HL-60 (cell line): ENCODE data around the gene ARG2.

Source experiments
- DNase-seq, 2 experiments: peaks; one replicate each; pipeline ENCODE4 v3.0.0-alpha.2; 2010 to 2020; ENCODE audit warnings: low read depth in 1 of 2, low spot score in 1 of 2
- H3K27ac ChIP-seq: fragments of 250-450 bp; sonication (Bioruptor Pico); replicated peaks from 2 replicates; pipeline ENCODE4 v1.5.1; 2020; ENCODE audit warnings: mild to moderate bottlenecking, moderate library complexity
- H3K27me3 ChIP-seq: fragments of 250-450 bp; sonication (Bioruptor Pico); 2 replicates; pipeline ENCODE4 v1.5.1; 2021; ENCODE audit warnings: mild to moderate bottlenecking, moderate library complexity; ENCODE audit not compliant: insufficient read depth, poor library complexity, severe bottlenecking
- H3K4me3 ChIP-seq: replicated peaks from 2 replicates; pipeline ENCODE4 v1.5.1; 2011; ENCODE audit warnings: mild to moderate bottlenecking, control low read depth, low read length; ENCODE audit not compliant: insufficient read depth
- GABPA ChIP-seq: IDR thresholded peaks from 2 replicates; pipeline ENCODE4 v1.6.1; 2012; ENCODE audit warnings: low read depth
- POLR2AphosphoS5 ChIP-seq: IDR thresholded peaks from 2 replicates; pipeline ENCODE4 v1.6.1; 2012; ENCODE audit warnings: low read depth
- SPI1 ChIP-seq: IDR thresholded peaks from 2 replicates; pipeline ENCODE4 v1.6.1; 2012; ENCODE audit warnings: low read depth, mild to moderate bottlenecking, borderline replicate concordance
- TF ChIP-seq, protein P1 (sequence below): IDR thresholded peaks from 2 replicates; pipeline ENCODE4 v1.6.1; 2012; ENCODE audit warnings: low read depth; ENCODE audit not compliant: insufficient replicate concordance
- TF ChIP-seq, protein P2 (sequence below): IDR thresholded peaks from one replicate; pipeline ENCODE4 v1.5.1; 2011; ENCODE audit warnings: low read length, control low read depth, inconsistent platforms; ENCODE audit not compliant: insufficient read depth

The ARG2 gene

DNA sequence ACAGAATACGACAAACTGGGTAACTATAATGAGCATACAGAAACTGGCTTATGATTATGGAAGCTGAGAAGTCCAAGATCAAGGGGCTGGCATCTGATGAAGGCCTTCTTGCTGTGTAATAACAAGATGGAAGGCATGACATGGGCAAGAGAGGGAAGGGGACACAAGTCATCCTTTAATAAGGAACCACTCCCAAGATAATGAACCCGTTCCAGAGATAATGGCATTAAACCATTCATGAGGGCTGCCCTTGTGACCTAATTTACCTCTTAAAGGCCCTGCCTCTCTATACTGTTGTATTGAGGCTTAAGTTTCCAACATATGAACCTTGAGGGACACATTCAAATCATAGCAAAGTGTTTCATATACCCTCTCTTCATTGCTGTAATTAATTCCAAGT is 59.3 kb downstream of the ARG2 start:
- Histone ChIP-seq H3K27ac (no peak overlapping the region), H3K4me3 (no peak overlapping the region)
- DNase-seq, result no peak

DNA sequence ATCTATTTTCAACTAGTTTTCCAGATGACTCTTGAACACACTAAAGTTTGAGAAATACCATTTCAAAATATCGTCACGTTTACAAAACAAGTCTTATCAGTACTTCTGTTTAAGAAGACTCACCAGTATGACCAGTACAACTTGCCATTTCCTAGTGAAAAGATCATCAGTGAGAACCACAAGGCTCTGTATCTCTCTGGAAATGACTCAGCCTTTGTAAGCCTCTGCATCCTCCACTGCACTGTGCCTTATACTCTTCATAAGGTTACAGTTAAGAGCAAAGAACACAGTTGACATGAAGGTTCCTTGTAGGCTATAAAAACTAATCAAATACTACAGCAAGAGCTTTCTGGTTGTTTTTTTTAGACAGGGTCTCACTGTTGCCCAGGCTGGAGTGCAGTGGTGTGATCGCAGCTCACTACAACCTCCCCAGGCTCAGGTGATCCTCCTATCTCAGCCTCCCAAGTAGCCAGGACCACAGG is 60.4 kb downstream of the ARG2 start:
- Histone ChIP-seq H3K27me3 (no peaks in the 10 kb centered on the region), H3K4me3 (no peak overlapping the region), H3K27ac (peak overlapping the region; percentile 55)
- no peak for DNase-seq
- TF ChIP-seq POLR2AphosphoS5 (no peak), GABPA (no peak), SPI1 (no peak)
- TF ChIP-seq, protein P1, sequence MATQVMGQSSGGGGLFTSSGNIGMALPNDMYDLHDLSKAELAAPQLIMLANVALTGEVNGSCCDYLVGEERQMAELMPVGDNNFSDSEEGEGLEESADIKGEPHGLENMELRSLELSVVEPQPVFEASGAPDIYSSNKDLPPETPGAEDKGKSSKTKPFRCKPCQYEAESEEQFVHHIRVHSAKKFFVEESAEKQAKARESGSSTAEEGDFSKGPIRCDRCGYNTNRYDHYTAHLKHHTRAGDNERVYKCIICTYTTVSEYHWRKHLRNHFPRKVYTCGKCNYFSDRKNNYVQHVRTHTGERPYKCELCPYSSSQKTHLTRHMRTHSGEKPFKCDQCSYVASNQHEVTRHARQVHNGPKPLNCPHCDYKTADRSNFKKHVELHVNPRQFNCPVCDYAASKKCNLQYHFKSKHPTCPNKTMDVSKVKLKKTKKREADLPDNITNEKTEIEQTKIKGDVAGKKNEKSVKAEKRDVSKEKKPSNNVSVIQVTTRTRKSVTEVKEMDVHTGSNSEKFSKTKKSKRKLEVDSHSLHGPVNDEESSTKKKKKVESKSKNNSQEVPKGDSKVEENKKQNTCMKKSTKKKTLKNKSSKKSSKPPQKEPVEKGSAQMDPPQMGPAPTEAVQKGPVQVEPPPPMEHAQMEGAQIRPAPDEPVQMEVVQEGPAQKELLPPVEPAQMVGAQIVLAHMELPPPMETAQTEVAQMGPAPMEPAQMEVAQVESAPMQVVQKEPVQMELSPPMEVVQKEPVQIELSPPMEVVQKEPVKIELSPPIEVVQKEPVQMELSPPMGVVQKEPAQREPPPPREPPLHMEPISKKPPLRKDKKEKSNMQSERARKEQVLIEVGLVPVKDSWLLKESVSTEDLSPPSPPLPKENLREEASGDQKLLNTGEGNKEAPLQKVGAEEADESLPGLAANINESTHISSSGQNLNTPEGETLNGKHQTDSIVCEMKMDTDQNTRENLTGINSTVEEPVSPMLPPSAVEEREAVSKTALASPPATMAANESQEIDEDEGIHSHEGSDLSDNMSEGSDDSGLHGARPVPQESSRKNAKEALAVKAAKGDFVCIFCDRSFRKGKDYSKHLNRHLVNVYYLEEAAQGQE, result no peak
- TF ChIP-seq, protein P2, sequence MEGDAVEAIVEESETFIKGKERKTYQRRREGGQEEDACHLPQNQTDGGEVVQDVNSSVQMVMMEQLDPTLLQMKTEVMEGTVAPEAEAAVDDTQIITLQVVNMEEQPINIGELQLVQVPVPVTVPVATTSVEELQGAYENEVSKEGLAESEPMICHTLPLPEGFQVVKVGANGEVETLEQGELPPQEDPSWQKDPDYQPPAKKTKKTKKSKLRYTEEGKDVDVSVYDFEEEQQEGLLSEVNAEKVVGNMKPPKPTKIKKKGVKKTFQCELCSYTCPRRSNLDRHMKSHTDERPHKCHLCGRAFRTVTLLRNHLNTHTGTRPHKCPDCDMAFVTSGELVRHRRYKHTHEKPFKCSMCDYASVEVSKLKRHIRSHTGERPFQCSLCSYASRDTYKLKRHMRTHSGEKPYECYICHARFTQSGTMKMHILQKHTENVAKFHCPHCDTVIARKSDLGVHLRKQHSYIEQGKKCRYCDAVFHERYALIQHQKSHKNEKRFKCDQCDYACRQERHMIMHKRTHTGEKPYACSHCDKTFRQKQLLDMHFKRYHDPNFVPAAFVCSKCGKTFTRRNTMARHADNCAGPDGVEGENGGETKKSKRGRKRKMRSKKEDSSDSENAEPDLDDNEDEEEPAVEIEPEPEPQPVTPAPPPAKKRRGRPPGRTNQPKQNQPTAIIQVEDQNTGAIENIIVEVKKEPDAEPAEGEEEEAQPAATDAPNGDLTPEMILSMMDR, result no peak

More for the DNA sequence above, 59.3 kb downstream of the ARG2 start:
- H3K27me3 ChIP-seq, result no peaks in the 10 kb centered on the region
- TF ChIP-seq, protein P1, result no peak
- TF ChIP-seq POLR2AphosphoS5 (no peak), GABPA (no peak)

DNA sequence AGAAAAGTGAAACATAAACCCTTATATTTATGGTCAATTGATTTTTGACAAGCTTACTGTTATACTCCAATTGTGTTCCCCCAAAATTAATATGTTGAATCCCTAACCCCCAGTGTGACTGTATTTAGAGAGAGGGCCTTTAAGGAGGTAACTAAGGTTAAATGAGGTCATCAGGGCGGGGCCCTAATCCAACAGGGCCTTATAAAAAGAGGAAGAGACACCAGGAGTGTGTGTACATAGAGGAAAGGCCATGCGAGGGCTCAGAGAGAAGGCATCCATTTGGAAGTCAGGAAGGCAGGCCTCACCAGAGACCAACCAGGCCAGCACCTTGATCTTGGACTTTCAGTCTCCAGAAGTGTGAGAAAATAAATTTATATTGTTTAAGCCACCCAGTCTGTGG is 61.2 kb downstream of the ARG2 start:
- TF ChIP-seq SPI1 (peak; percentile 87; the same call in 1 of the 2 replicates), POLR2AphosphoS5 (no peak), GABPA (no peak)
- TF ChIP-seq, protein P1, result no peak
- TF ChIP-seq, protein P2, result no peak
- peak overlapping the region; percentile 55 for H3K27ac ChIP-seq
- DNase-seq, result peak in 1 of 2 experiments; percentile 61
- no peaks in the 10 kb centered on the region for H3K27me3 ChIP-seq
- H3K4me3 ChIP-seq, result no peak overlapping the region

DNA sequence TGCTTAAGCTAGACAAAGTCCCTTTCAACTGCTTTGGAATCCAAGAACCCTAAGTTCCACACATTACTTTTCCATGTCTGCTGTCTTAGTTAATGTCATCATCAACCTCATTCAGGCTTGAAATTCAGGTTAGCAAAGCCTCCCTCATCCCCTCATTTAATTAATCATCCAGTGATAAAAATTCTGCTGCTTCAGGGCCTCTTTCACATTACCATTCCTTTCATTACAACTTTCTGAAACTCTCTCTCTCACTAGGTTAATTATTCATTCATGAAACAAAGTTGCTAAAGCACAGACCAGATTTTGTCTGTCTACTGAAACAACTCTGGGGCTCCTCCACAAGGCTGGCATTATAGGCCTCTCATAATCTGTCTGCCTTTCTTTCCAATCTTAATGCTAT is 64.1 kb downstream of the ARG2 start:
- Histone ChIP-seq H3K4me3 (no peak overlapping the region), H3K27ac (no peak overlapping the region), H3K27me3 (no peaks in the 10 kb centered on the region)
- no peak for DNase-seq
- TF ChIP-seq GABPA (no peak), SPI1 (no peak), POLR2AphosphoS5 (no peak)
- TF ChIP-seq, protein P1, result no peak
- TF ChIP-seq, protein P2, result no peak
